HepG2 (cell line): ENCODE measurements around the gene THSD4.

ENCODE experiments used
- CEBPB ChIP-seq: IDR thresholded peaks from 2 replicates; pipeline ENCODE4 v1.6.1; 2011; ENCODE audit warnings: low read depth, low read length, improper control_type of control experiment, borderline replicate concordance
- SMC3 ChIP-seq: IDR thresholded peaks from 2 replicates; pipeline ENCODE4 v1.6.1; 2011; ENCODE audit warnings: low read length, improper control_type of control experiment
- ZNF703 ChIP-seq: sonication (generic); formaldehyde crosslinking; IDR thresholded peaks from 2 replicates; pipeline ENCODE4 v1.5.1; 2020; ENCODE audit warnings: missing genetic modification reagents, mild to moderate bottlenecking, moderate library complexity, borderline replicate concordance
- TF ChIP-seq, protein P1 (sequence below), 2 experiments: IDR thresholded peaks; 2 replicates each; pipeline ENCODE4 v1.6.1; 2011 to 2012; ENCODE audit warnings: low read length in 2 of 2, borderline replicate concordance in 1 of 2, low read depth in 1 of 2, mild to moderate bottlenecking in 1 of 2, moderate library complexity in 1 of 2
- TF ChIP-seq, protein P2 (sequence below): IDR thresholded peaks from 2 replicates; pipeline ENCODE4 v1.6.1; 2016; ENCODE audit warnings: control low read depth

GRCh38 chr15:71761649-71762048 is 646.4 kb downstream of the THSD4 start:
- TF ChIP-seq ZNF703 (CRISPR knock-in tag) = no peak
- TF ChIP-seq SMC3 = no peak
- TF ChIP-seq CEBPB = no peak
- TF ChIP-seq, protein P1, sequence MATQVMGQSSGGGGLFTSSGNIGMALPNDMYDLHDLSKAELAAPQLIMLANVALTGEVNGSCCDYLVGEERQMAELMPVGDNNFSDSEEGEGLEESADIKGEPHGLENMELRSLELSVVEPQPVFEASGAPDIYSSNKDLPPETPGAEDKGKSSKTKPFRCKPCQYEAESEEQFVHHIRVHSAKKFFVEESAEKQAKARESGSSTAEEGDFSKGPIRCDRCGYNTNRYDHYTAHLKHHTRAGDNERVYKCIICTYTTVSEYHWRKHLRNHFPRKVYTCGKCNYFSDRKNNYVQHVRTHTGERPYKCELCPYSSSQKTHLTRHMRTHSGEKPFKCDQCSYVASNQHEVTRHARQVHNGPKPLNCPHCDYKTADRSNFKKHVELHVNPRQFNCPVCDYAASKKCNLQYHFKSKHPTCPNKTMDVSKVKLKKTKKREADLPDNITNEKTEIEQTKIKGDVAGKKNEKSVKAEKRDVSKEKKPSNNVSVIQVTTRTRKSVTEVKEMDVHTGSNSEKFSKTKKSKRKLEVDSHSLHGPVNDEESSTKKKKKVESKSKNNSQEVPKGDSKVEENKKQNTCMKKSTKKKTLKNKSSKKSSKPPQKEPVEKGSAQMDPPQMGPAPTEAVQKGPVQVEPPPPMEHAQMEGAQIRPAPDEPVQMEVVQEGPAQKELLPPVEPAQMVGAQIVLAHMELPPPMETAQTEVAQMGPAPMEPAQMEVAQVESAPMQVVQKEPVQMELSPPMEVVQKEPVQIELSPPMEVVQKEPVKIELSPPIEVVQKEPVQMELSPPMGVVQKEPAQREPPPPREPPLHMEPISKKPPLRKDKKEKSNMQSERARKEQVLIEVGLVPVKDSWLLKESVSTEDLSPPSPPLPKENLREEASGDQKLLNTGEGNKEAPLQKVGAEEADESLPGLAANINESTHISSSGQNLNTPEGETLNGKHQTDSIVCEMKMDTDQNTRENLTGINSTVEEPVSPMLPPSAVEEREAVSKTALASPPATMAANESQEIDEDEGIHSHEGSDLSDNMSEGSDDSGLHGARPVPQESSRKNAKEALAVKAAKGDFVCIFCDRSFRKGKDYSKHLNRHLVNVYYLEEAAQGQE (IDR thresholded peaks at IDR 0.05; ENCODE audit: borderline replicate concordance in 1 of 2, low read depth in 1 of 2, low read length in 2 of 2) = no peak
- TF ChIP-seq, protein P2, sequence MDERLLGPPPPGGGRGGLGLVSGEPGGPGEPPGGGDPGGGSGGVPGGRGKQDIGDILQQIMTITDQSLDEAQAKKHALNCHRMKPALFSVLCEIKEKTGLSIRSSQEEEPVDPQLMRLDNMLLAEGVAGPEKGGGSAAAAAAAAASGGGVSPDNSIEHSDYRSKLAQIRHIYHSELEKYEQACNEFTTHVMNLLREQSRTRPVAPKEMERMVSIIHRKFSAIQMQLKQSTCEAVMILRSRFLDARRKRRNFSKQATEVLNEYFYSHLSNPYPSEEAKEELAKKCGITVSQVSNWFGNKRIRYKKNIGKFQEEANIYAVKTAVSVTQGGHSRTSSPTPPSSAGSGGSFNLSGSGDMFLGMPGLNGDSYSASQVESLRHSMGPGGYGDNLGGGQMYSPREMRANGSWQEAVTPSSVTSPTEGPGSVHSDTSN = no peak
